Ascending aorta (tissue), 2 donors: ENCODE results near the gene ARHGEF40. TPM values are rescaled to one million over a fixed set of nuclear protein-coding genes. Genes with fewer than 3 reads are reported as not detected.

ENCODE experiments used
- DNase-seq, 2 donors: peaks; one replicate each; pipeline ENCODE4 v3.0.0-alpha.2; 2019; ENCODE audit warnings: low spot score in 2 of 2
- H3K27ac ChIP-seq, 2 donors: fragments of 200-600 bp; sonication (generic); one replicate each; pipeline ENCODE4 v1.5.1; 2016 to 2017; ENCODE audit warnings: mild to moderate bottlenecking in 1 of 2
- H3K27me3 ChIP-seq: fragments of 200-600 bp; sonication (generic); one replicate; pipeline ENCODE4 v1.5.1; 2017
- H3K36me3 ChIP-seq, 2 donors: fragments of 200-600 bp; sonication (generic); one replicate each; pipeline ENCODE4 v1.5.1; 2016
- H3K4me1 ChIP-seq, 2 donors: fragments of 200-600 bp; sonication (generic); one replicate each; pipeline ENCODE4 v1.5.1; 2016 to 2017; ENCODE audit warnings: mild to moderate bottlenecking in 1 of 2
- H3K4me3 ChIP-seq, 2 donors: fragments of 200-600 bp; sonication (generic); one replicate each; pipeline ENCODE4 v1.5.1; 2016 to 2017; ENCODE audit warnings: mild to moderate bottlenecking in 1 of 2
- H3K9me3 ChIP-seq, 2 donors: fragments of 200-600 bp; sonication (generic); one replicate each; pipeline ENCODE4 v1.5.1; 2016
- intact Hi-C: fragments of 100-400 bp; cut with DNase I; formaldehyde crosslinking; loops from one replicate; pipeline ENCODE4 v1.15.1; 2023
- total RNA-seq: library from RNA; depleted of rRNA; stranded (reverse); fragments of >200 nt; gene quantifications from one replicate; pipeline ENCODE4 v1.1.0, GENCODE V29; 2016
- TF ChIP-seq, protein P1 (sequence below), 3 experiments: fragments of 200-600 bp in 2 of 3; fragments of 450-650 bp in 1 of 3; sonication (generic) in 2 of 3; IDR thresholded peaks; one replicate each; pipeline ENCODE4 v1.5.1; 2016 to 2019; ENCODE audit warnings: antibody characterized with exemption in 3 of 3, mild to moderate bottlenecking in 1 of 3, moderate library complexity in 1 of 3

ARHGEF40 gene
- total RNA-seq, 1 donor from 2014 or later = 64.8 TPM

DNA sequence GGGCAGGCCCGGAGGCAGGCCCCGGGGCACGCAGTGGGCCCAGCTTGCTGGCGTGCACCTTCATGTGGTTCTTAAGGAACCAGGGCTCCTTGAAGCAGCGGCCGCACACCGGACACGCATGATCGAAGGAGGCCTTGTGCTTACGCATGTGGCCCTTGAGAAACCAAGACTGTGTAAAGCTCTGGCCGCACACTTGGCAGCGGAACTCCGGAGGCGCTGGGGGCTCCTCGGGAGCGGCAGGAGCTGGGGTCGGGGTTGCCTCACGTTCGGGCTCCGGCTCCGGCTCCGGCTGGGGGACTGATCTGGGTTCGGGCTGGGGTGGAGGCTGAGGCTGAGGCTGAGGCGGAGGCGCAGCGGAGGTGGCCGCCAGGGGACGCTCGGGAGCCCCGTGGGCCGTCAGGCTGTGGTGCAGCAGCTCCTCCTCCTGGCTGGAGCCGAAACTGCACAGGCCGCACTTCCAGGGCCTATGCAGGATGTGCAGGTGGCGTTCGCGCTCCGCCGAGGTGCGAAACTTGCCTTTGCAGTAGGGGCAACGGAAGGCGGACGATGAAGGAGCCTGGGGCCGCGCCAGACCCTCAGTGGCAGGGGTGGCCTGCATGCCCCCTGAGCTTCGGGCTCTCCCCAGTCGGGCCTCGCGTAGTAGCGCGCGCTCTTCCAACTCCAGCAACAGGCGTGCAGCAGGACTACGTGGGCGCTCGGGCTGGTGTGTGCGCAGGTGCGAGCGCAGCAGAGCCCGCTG lies 22.3 kb downstream of the ARHGEF40 start:
- Histone ChIP-seq H3K27me3 (no peaks in the 10 kb centered on the region), H3K27ac (peak overlapping the region in 1 of 2 donors; percentile 36), H3K9me3 (no peaks in the 10 kb centered on the region), H3K4me3 (no peak overlapping the region), H3K4me1 (peaks cover 0 to 8% of the 10 kb centered on the region in 2 donors), H3K36me3 (peaks cover 25 to 49% of the 10 kb centered on the region in 2 donors)
- intact Hi-C loops = loop anchor here (1.0 to 10.0 kb wide), 6 partner anchors 12 to 630 kb away; partner anchors contain the start of genes METTL17 and PIP4P1
- TF ChIP-seq, protein P1, sequence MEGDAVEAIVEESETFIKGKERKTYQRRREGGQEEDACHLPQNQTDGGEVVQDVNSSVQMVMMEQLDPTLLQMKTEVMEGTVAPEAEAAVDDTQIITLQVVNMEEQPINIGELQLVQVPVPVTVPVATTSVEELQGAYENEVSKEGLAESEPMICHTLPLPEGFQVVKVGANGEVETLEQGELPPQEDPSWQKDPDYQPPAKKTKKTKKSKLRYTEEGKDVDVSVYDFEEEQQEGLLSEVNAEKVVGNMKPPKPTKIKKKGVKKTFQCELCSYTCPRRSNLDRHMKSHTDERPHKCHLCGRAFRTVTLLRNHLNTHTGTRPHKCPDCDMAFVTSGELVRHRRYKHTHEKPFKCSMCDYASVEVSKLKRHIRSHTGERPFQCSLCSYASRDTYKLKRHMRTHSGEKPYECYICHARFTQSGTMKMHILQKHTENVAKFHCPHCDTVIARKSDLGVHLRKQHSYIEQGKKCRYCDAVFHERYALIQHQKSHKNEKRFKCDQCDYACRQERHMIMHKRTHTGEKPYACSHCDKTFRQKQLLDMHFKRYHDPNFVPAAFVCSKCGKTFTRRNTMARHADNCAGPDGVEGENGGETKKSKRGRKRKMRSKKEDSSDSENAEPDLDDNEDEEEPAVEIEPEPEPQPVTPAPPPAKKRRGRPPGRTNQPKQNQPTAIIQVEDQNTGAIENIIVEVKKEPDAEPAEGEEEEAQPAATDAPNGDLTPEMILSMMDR (IDR thresholded peaks at IDR 0.05) = peak; percentile 100
- peak in 1 of 2 donors; percentile 86 for DNase-seq

DNA sequence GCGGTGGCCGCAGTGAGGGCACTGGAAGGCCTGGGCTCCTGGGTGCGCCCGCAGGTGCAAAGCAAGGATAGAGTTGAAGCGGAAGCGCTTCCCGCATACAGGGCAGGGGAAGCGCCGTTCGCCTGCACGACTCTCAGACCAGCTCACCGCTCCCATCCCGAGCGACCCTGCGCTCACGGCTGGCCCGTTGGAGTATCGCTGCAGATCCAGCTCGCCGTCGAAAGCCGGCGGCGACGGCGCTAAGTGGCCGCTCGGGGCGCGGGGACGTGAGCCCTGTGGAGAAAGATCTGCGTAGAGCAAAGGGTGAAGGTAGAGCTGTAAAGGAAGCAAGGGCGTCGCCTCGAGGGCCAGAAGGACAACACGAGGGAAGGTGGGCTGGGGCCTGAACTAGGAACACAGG lies 22.9 kb downstream of the ARHGEF40 start:
- H3K9me3 ChIP-seq = no peaks in the 10 kb centered on the region
- H3K27me3 ChIP-seq = no peaks in the 10 kb centered on the region
- no peak overlapping the region for H3K27ac ChIP-seq
- no peak overlapping the region for H3K4me3 ChIP-seq
- H3K4me1 ChIP-seq = peaks cover 0 to 8% of the 10 kb centered on the region in 2 donors
- TF ChIP-seq, protein P1 (IDR thresholded peaks at IDR 0.05) = no peak
- no peak for DNase-seq
- intact Hi-C loops = loop anchor here (5.0 to 10.0 kb wide), 3 partner anchors 106 to 631 kb away; partner anchors contain the start of genes METTL17 and PIP4P1
- H3K36me3 ChIP-seq = peaks cover 25 to 47% of the 10 kb centered on the region in 2 donors

GRCh38 chr14:21093769-21094681 lies 23.9 kb downstream of the ARHGEF40 start:
- peaks cover 25 to 37% of the 10 kb centered on the region in 2 donors for H3K36me3 ChIP-seq
- no peak overlapping the region for H3K27ac ChIP-seq
- intact Hi-C loops = loop anchor here (5.0 to 10.0 kb wide), 3 partner anchors 107 to 632 kb away; partner anchors contain the start of genes METTL17 and PIP4P1
- H3K4me1 ChIP-seq = peaks cover 0 to 8% of the 10 kb centered on the region in 2 donors
- no peak overlapping the region for H3K4me3 ChIP-seq
- H3K9me3 ChIP-seq = no peaks in the 10 kb centered on the region
- DNase-seq = no peak
- H3K27me3 ChIP-seq = no peaks in the 10 kb centered on the region
- TF ChIP-seq, protein P1 (IDR thresholded peaks at IDR 0.05) = no peak

GRCh38 chr14:21095430-21096205 lies 25.5 kb downstream of the ARHGEF40 start:
- intact Hi-C loops = loop anchor here (5.0 to 10.0 kb wide), 2 partner anchors 481 to 753 kb away; partner anchors contain the start of gene PARP2
- Histone ChIP-seq H3K36me3 (peaks cover 15 to 23% of the 10 kb centered on the region in 2 donors), H3K27me3 (no peaks in the 10 kb centered on the region), H3K27ac (peak overlapping the region; percentile 19 to 96), H3K4me3 (no peak overlapping the region), H3K4me1 (peaks cover 3 to 15% of the 10 kb centered on the region in 2 donors), H3K9me3 (no peaks in the 10 kb centered on the region)
- DNase-seq = no peak
- TF ChIP-seq, protein P1 (IDR thresholded peaks at IDR 0.05) = no peak

DNA sequence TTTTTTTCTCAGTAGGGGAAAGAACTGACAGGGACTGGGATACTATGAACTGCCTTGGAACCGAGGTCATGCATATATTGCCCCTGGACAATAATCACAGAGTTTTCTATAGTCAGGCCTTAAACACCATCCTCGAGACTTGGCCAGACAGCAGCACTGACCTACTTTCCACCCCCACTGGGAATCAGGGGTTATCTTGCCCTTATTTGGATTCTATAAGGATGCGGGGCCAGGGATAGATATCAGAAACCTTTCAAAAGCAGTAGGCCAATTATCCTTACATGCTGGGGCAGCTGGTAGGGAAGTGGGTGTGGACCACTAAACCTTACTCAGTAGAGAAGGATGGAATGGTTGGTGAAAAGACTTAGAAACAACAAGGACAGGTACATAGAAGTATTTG lies 26.3 kb downstream of the ARHGEF40 start:
- Histone ChIP-seq H3K27me3 (no peaks in the 10 kb centered on the region), H3K9me3 (no peaks in the 10 kb centered on the region), H3K4me3 (no peak overlapping the region), H3K36me3 (peaks cover 7 to 15% of the 10 kb centered on the region in 2 donors), H3K27ac (peak overlapping the region; percentile 89 to 96), H3K4me1 (peaks cover 3 to 15% of the 10 kb centered on the region in 2 donors)
- no peak for DNase-seq
- intact Hi-C loops = loop anchor here (5.0 to 10.0 kb wide), 2 partner anchors 482 to 754 kb away; partner anchors contain the start of gene PARP2
- TF ChIP-seq, protein P1 (IDR thresholded peaks at IDR 0.05) = no peak
